Central memory CD8-positive, alpha-beta T cell (primary cell): ENCODE results near the gene ARPC1B.
A peak's percentile ranks its signal among the peaks of the same experiment; 100 is the strongest.

ENCODE experiments used
- ATAC-seq: fragments of 150-1000 bp; cut with Tn5 transposase; replicated peaks from 2 replicates; pipeline ENCODE4 v1.10.0; 2022; ENCODE audit warnings: mild to moderate bottlenecking, moderate FRiP score, moderate number of reproducible peaks; ENCODE audit not compliant: poor library complexity, severe bottlenecking; ENCODE audit errors: extremely low read depth
- DNase-seq, 2 donors: peaks; one replicate each; pipeline ENCODE4 v3.0.0; 2021; ENCODE audit warnings: low spot score in 2 of 2
- H3K27ac Mint-ChIP-seq: one replicate; pipeline ENCODE4 v1.8.0; 2022; ENCODE audit warnings: low read depth, mild to moderate bottlenecking, moderate library complexity, mixed read lengths
- H3K27me3 Mint-ChIP-seq: one replicate; pipeline ENCODE4 v1.8.0; 2022; ENCODE audit warnings: mixed read lengths
- H3K36me3 Mint-ChIP-seq: one replicate; pipeline ENCODE4 v1.8.0; 2022; ENCODE audit warnings: mild to moderate bottlenecking, moderate library complexity, mixed read lengths; ENCODE audit not compliant: insufficient read depth
- H3K4me1 Mint-ChIP-seq: one replicate; pipeline ENCODE4 v1.8.0; 2022; ENCODE audit warnings: mixed read lengths
- H3K4me3 Mint-ChIP-seq: one replicate; pipeline ENCODE4 v1.8.0; 2022; ENCODE audit warnings: mild to moderate bottlenecking, moderate library complexity, mixed read lengths
- H3K9me3 Mint-ChIP-seq: one replicate; pipeline ENCODE4 v1.8.0; 2022; ENCODE audit warnings: mixed read lengths

ARPC1B gene

GRCh38 chr7:99397297-99397983, 22.9 kb downstream of the ARPC1B start:
- Mint-ChIP-seq H3K36me3 (peaks cover 64% of the 10 kb centered on the region), H3K27ac (peak overlapping the region; percentile 75), H3K4me3 (no peak overlapping the region)

GRCh38 chr7:99398891-99399445, 24.4 kb downstream of the ARPC1B start:
- no peak overlapping the region for H3K4me3 Mint-ChIP-seq
- H3K9me3 Mint-ChIP-seq: no peaks in the 10 kb centered on the region
- DNase-seq (no peak), ATAC-seq (no peak)
- peaks cover 63% of the 10 kb centered on the region for H3K36me3 Mint-ChIP-seq
- no peaks in the 10 kb centered on the region for H3K27me3 Mint-ChIP-seq
- peak overlapping the region; percentile 75 for H3K27ac Mint-ChIP-seq
- H3K4me1 Mint-ChIP-seq: peaks cover 40% of the 10 kb centered on the region

More at GRCh38 chr7:99397297-99397983, 22.9 kb downstream of the ARPC1B start:
- Mint-ChIP-seq H3K27me3 (no peaks in the 10 kb centered on the region), H3K4me1 (peaks cover 43% of the 10 kb centered on the region), H3K9me3 (no peaks in the 10 kb centered on the region)
- no peak for ATAC-seq
- no peak for DNase-seq

GRCh38 chr7:99399597-99399996, 25.1 kb downstream of the ARPC1B start:
- H3K36me3 Mint-ChIP-seq: peaks cover 58% of the 10 kb centered on the region
- DNase-seq: no peak
- no peak for ATAC-seq

GRCh38 chr7:99402854-99403253, 28.3 kb downstream of the ARPC1B start:
- Mint-ChIP-seq H3K36me3 (peaks cover 44% of the 10 kb centered on the region), H3K4me3 (no peak overlapping the region), H3K9me3 (no peaks in the 10 kb centered on the region), H3K4me1 (peaks cover 51% of the 10 kb centered on the region), H3K27ac (peak overlapping the region; percentile 38), H3K27me3 (no peaks in the 10 kb centered on the region)
- DNase-seq (no peak), ATAC-seq (no peak)

More at GRCh38 chr7:99399597-99399996, 25.1 kb downstream of the ARPC1B start:
- peak overlapping the region; percentile 75 for H3K27ac Mint-ChIP-seq
- H3K27me3 Mint-ChIP-seq: no peaks in the 10 kb centered on the region
- peaks cover 41% of the 10 kb centered on the region for H3K4me1 Mint-ChIP-seq
- no peaks in the 10 kb centered on the region for H3K9me3 Mint-ChIP-seq
- H3K4me3 Mint-ChIP-seq: no peak overlapping the region

- DNase-seq (no peak), ATAC-seq (no peak)
- H3K36me3 Mint-ChIP-seq: peaks cover 49% of the 10 kb centered on the region
- H3K27me3 Mint-ChIP-seq: no peaks in the 10 kb centered on the region
- H3K4me1 Mint-ChIP-seq: peaks cover 48% of the 10 kb centered on the region
- H3K27ac Mint-ChIP-seq: peak overlapping the region; percentile 38
- H3K9me3 Mint-ChIP-seq: no peaks in the 10 kb centered on the region
- no peak overlapping the region for H3K4me3 Mint-ChIP-seq
Measured at GRCh38 chr7:99403764-99404163, 29.2 kb downstream of the ARPC1B start.

- ATAC-seq (no peak), DNase-seq (no peak)
- peaks cover 50% of the 10 kb centered on the region for H3K4me1 Mint-ChIP-seq
- H3K27me3 Mint-ChIP-seq: no peaks in the 10 kb centered on the region
- no peak overlapping the region for H3K27ac Mint-ChIP-seq
- no peaks in the 10 kb centered on the region for H3K9me3 Mint-ChIP-seq
- H3K4me3 Mint-ChIP-seq: no peak overlapping the region
- H3K36me3 Mint-ChIP-seq: peaks cover 52% of the 10 kb centered on the region
Measured at GRCh38 chr7:99404235-99404976, 29.9 kb downstream of the ARPC1B start.

- DNase-seq: peak in 1 of 2 donors; percentile 18
- Mint-ChIP-seq H3K9me3 (no peaks in the 10 kb centered on the region), H3K27me3 (no peaks in the 10 kb centered on the region), H3K4me3 (no peak overlapping the region), H3K36me3 (peaks cover 53% of the 10 kb centered on the region), H3K27ac (peak overlapping the region; percentile 29), H3K4me1 (peaks cover 56% of the 10 kb centered on the region)
- no peak for ATAC-seq
Measured at GRCh38 chr7:99404977-99405320, 30.4 kb downstream of the ARPC1B start.

GRCh38 chr7:99406557-99406956, 32.0 kb downstream of the ARPC1B start:
- H3K4me1 Mint-ChIP-seq: peaks cover 59% of the 10 kb centered on the region
- H3K9me3 Mint-ChIP-seq: no peaks in the 10 kb centered on the region
- peaks cover 60% of the 10 kb centered on the region for H3K36me3 Mint-ChIP-seq
- H3K4me3 Mint-ChIP-seq: peak overlapping the region; percentile 93
- DNase-seq (no peak), ATAC-seq (no peak)
- no peaks in the 10 kb centered on the region for H3K27me3 Mint-ChIP-seq
- H3K27ac Mint-ChIP-seq: peak overlapping the region; percentile 95

- ATAC-seq: peak; percentile 27
Measured at GRCh38 chr7:99407872-99408378, 33.4 kb downstream of the ARPC1B start.

GRCh38 chr7:99408379-99409191, 34.1 kb downstream of the ARPC1B start, which contains the start of the genes BUD31 and PDAP1:
Gene BUD31, plus strand, starts transcription at chr7:99408969. Its CDS starts 2,124 bp downstream, at chr7:99411093.
Gene PDAP1, minus strand, starts transcription at chr7:99408597. Its CDS starts 49 bp downstream, at chr7:99408548.
- peak within 1 kb of the TSS; percentile 93 for H3K4me3 Mint-ChIP-seq
- H3K9me3 Mint-ChIP-seq: no peaks in the 10 kb centered on the region
- peaks cover 55% of the 10 kb centered on the region for H3K4me1 Mint-ChIP-seq

More at GRCh38 chr7:99407872-99408378, 33.4 kb downstream of the ARPC1B start:
- DNase-seq: peak in 1 of 2 donors; percentile 16
- Mint-ChIP-seq H3K27ac (peak overlapping the region; percentile 95), H3K27me3 (no peaks in the 10 kb centered on the region), H3K4me3 (peak overlapping the region; percentile 93), H3K9me3 (no peaks in the 10 kb centered on the region), H3K36me3 (peaks cover 64% of the 10 kb centered on the region), H3K4me1 (peaks cover 58% of the 10 kb centered on the region)

GRCh38 chr7:99409192-99409572, 34.7 kb downstream of the ARPC1B start:
- DNase-seq: no peak
- Mint-ChIP-seq H3K4me3 (peak overlapping the region; percentile 93), H3K4me1 (peaks cover 49% of the 10 kb centered on the region), H3K9me3 (no peaks in the 10 kb centered on the region), H3K27me3 (no peaks in the 10 kb centered on the region), H3K27ac (peak overlapping the region; percentile 95), H3K36me3 (peaks cover 58% of the 10 kb centered on the region)
- peak; percentile 14 for ATAC-seq

More at GRCh38 chr7:99408379-99409191, 34.1 kb downstream of the ARPC1B start, which contains the start of the genes BUD31 and PDAP1:
- H3K27ac Mint-ChIP-seq: peak within 1 kb of the TSS; percentile 95
- peak; percentile 97 to 99 for DNase-seq
- H3K27me3 Mint-ChIP-seq: no peaks in the 10 kb centered on the region
- peaks cover 62% of the 10 kb centered on the region for H3K36me3 Mint-ChIP-seq
- ATAC-seq: peak; percentile 82

- peak overlapping the region; percentile 95 for H3K27ac Mint-ChIP-seq
- peaks cover 49% of the 10 kb centered on the region for H3K4me1 Mint-ChIP-seq
- ATAC-seq (no peak), DNase-seq (no peak)
- peaks cover 64% of the 10 kb centered on the region for H3K36me3 Mint-ChIP-seq
- peak overlapping the region; percentile 93 for H3K4me3 Mint-ChIP-seq
- no peaks in the 10 kb centered on the region for H3K9me3 Mint-ChIP-seq
- no peaks in the 10 kb centered on the region for H3K27me3 Mint-ChIP-seq
Measured at GRCh38 chr7:99409806-99410205, 35.3 kb downstream of the ARPC1B start.
